Measurements from ENCODE around the gene DRG1. TPM values are rescaled to one million over a fixed set of nuclear protein-coding genes. Genes with fewer than 3 reads are reported as not detected.
"Not testable (repeated sequence)": the region's sequence is repeated elsewhere in the genome, so short reads cannot be mapped to it uniquely, and the experiment has no call there.

DRG1 gene
- total RNA-seq, 2 experiments from 2014 or later = 84.0 to 91.4 TPM

- Mint-ChIP-seq H3K27ac (no peak overlapping the region), H3K27me3 (ENCODE audit: low read depth) (peaks cover 3% of the 10 kb centered on the region), H3K4me1 (ENCODE audit: low read depth) (peaks cover 3% of the 10 kb centered on the region), H3K36me3 (ENCODE audit: low read depth) (no peaks in the 10 kb centered on the region), H3K4me3 (no peak overlapping the region), H3K9me3 (ENCODE audit: insufficient read depth) (no peaks in the 10 kb centered on the region)
- ATAC-seq (no peak), DNase-seq (no peak)
- ChIA-PET CTCF (no interaction called here), POLR2A (interaction anchor here (0.6 kb wide), 1 partner anchor 472 kb away, joined by 3 read pairs; no protein-coding TSS in a partner anchor)
Observed at GRCh38 chr22:31394326-31394725, 5.1 kb upstream of the DRG1 start.

- POLR2A ChIA-PET = interaction anchor here (1.1 to 3.9 kb wide), 2 partner anchors 51 to 53 kb away, joined by 3 to 24 read pairs; partner anchors contain the start of gene PATZ1
- H3K36me3 Mint-ChIP-seq (ENCODE audit: low read depth) = peaks cover 24% of the 10 kb centered on the region
- no peak overlapping the region for H3K4me3 Mint-ChIP-seq
Observed at GRCh38 chr22:31398231-31398630, 1.2 kb upstream of the DRG1 start.

GRCh38 chr22:31400023-31400397, 606 bp downstream of the DRG1 start:
- ChIA-PET CTCF (interaction anchor here (0.8 kb wide), 1 partner anchor 292 kb away, joined by 3 read pairs; the partner anchor contains the start of gene SELENOM), POLR2A (interaction anchor here (1.3 to 3.9 kb wide), 3 partner anchors 53 to 230 kb away, joined by 4 to 24 read pairs (median 5); partner anchors contain the start of gene PATZ1)
- Mint-ChIP-seq H3K36me3 (ENCODE audit: low read depth) (peaks cover 26% of the 10 kb centered on the region), H3K4me1 (ENCODE audit: low read depth) (peaks cover 24% of the 10 kb centered on the region), H3K4me3 (peak overlapping the region; percentile 94), H3K27me3 (ENCODE audit: low read depth) (no peaks in the 10 kb centered on the region), H3K9me3 (ENCODE audit: insufficient read depth) (no peaks in the 10 kb centered on the region), H3K27ac (peak overlapping the region; percentile 93)
- no peak for DNase-seq
- ATAC-seq = no peak

More at GRCh38 chr22:31398231-31398630, 1.2 kb upstream of the DRG1 start:
- ATAC-seq (no peak), DNase-seq (no peak)
- Mint-ChIP-seq H3K4me1 (ENCODE audit: low read depth) (peaks cover 24% of the 10 kb centered on the region), H3K27me3 (ENCODE audit: low read depth) (peaks cover 3% of the 10 kb centered on the region), H3K27ac (no peak overlapping the region), H3K9me3 (ENCODE audit: insufficient read depth) (no peaks in the 10 kb centered on the region)
- CTCF ChIA-PET = no interaction called here

GRCh38 chr22:31402350-31402749, 2.9 kb downstream of the DRG1 start:
- H3K4me3 Mint-ChIP-seq; POLR2A ChIA-PET; H3K27ac Mint-ChIP-seq; H3K9me3 Mint-ChIP-seq (ENCODE audit: insufficient read depth); ATAC-seq; DNase-seq; CTCF ChIA-PET; H3K27me3 Mint-ChIP-seq (ENCODE audit: low read depth): not testable (repeated sequence)
- H3K4me1 Mint-ChIP-seq (ENCODE audit: low read depth) = peaks cover 24% of the 10 kb centered on the region
- H3K36me3 Mint-ChIP-seq (ENCODE audit: low read depth) = peaks cover 44% of the 10 kb centered on the region

GRCh38 chr22:31425331-31426050, 26.1 kb downstream of the DRG1 start:
- no peaks in the 10 kb centered on the region for H3K4me1 Mint-ChIP-seq (ENCODE audit: low read depth)
- no peak for ATAC-seq
- ChIA-PET CTCF (no interaction called here), POLR2A (interaction anchor here (0.8 kb wide), 1 partner anchor 145 kb away, joined by 3 read pairs; no protein-coding TSS in a partner anchor)
- H3K36me3 Mint-ChIP-seq (ENCODE audit: low read depth) = peaks cover 63% of the 10 kb centered on the region
- H3K27ac Mint-ChIP-seq = no peak overlapping the region
- H3K27me3 Mint-ChIP-seq (ENCODE audit: low read depth) = no peaks in the 10 kb centered on the region
- no peaks in the 10 kb centered on the region for H3K9me3 Mint-ChIP-seq (ENCODE audit: insufficient read depth)
- no peak for DNase-seq
- H3K4me3 Mint-ChIP-seq = no peak overlapping the region

- POLR2A ChIA-PET = interaction anchor here (0.6 kb wide), 2 partner anchors 8 to 17 kb away, joined by 3 read pairs; no protein-coding TSS in a partner anchor
- no peak for ATAC-seq
- peaks cover under 1% of the 10 kb centered on the region for H3K4me1 Mint-ChIP-seq (ENCODE audit: low read depth)
- CTCF ChIA-PET = interaction anchor here (1.7 kb wide), 1 partner anchor 19 kb away, joined by 6 read pairs; no protein-coding TSS in a partner anchor
- H3K4me3 Mint-ChIP-seq = no peak overlapping the region
- H3K27ac Mint-ChIP-seq = no peak overlapping the region
- H3K9me3 Mint-ChIP-seq (ENCODE audit: insufficient read depth) = no peaks in the 10 kb centered on the region
- H3K36me3 Mint-ChIP-seq (ENCODE audit: low read depth) = peaks cover 71% of the 10 kb centered on the region
- DNase-seq = no peak
- no peaks in the 10 kb centered on the region for H3K27me3 Mint-ChIP-seq (ENCODE audit: low read depth)
Observed at GRCh38 chr22:31431950-31432349, 32.5 kb downstream of the DRG1 start.

GRCh38 chr22:31436132-31436531, 36.7 kb downstream of the DRG1 start:
- Mint-ChIP-seq H3K27me3 (ENCODE audit: low read depth) (no peaks in the 10 kb centered on the region), H3K9me3 (ENCODE audit: insufficient read depth) (no peaks in the 10 kb centered on the region), H3K4me3 (no peak overlapping the region), H3K27ac (no peak overlapping the region), H3K4me1 (ENCODE audit: low read depth) (peaks cover 3% of the 10 kb centered on the region), H3K36me3 (ENCODE audit: low read depth) (peaks cover 68% of the 10 kb centered on the region)
- POLR2A ChIA-PET = no interaction called here
- no peak for ATAC-seq
- DNase-seq = no peak
- CTCF ChIA-PET = interaction anchor here (0.7 to 1.3 kb wide), 2 partner anchors 9 to 16 kb away, joined by 3 read pairs; no protein-coding TSS in a partner anchor

- ATAC-seq = no peak
- H3K27me3 Mint-ChIP-seq (ENCODE audit: low read depth) = no peaks in the 10 kb centered on the region
- no peak for DNase-seq
- peaks cover 66% of the 10 kb centered on the region for H3K36me3 Mint-ChIP-seq (ENCODE audit: low read depth)
- no peak overlapping the region for H3K4me3 Mint-ChIP-seq
- POLR2A ChIA-PET = no interaction called here
- H3K9me3 Mint-ChIP-seq (ENCODE audit: insufficient read depth) = no peaks in the 10 kb centered on the region
- H3K27ac Mint-ChIP-seq = no peak overlapping the region
- H3K4me1 Mint-ChIP-seq (ENCODE audit: low read depth) = peaks cover 3% of the 10 kb centered on the region
- CTCF ChIA-PET = interaction anchor here (1.1 kb wide), 1 partner anchor 8 kb away, joined by 3 read pairs; no protein-coding TSS in a partner anchor
Observed at GRCh38 chr22:31439808-31440207, 40.4 kb downstream of the DRG1 start.

GRCh38 chr22:31440681-31441080, 41.3 kb downstream of the DRG1 start:
- Mint-ChIP-seq H3K27ac (no peak overlapping the region), H3K4me1 (ENCODE audit: low read depth) (peaks cover 3% of the 10 kb centered on the region), H3K27me3 (ENCODE audit: low read depth) (no peaks in the 10 kb centered on the region), H3K9me3 (ENCODE audit: insufficient read depth) (no peaks in the 10 kb centered on the region), H3K4me3 (no peak overlapping the region), H3K36me3 (ENCODE audit: low read depth) (peaks cover 68% of the 10 kb centered on the region)
- ChIA-PET CTCF (no interaction called here), POLR2A (no interaction called here)
- ATAC-seq (no peak), DNase-seq (no peak)

GRCh38 chr22:31441652-31442051, 42.2 kb downstream of the DRG1 start:
- Mint-ChIP-seq H3K36me3 (ENCODE audit: low read depth) (peaks cover 62% of the 10 kb centered on the region), H3K4me1 (ENCODE audit: low read depth) (peaks cover 3% of the 10 kb centered on the region), H3K27me3 (ENCODE audit: low read depth) (no peaks in the 10 kb centered on the region), H3K9me3 (ENCODE audit: insufficient read depth) (no peaks in the 10 kb centered on the region), H3K27ac (no peak overlapping the region), H3K4me3 (no peak overlapping the region)
- DNase-seq (no peak), ATAC-seq (no peak)
- ChIA-PET CTCF (no interaction called here), POLR2A (no interaction called here)

GRCh38 chr22:31442768-31443489, 43.5 kb downstream of the DRG1 start:
- ATAC-seq = no peak
- ChIA-PET CTCF (interaction anchor here (1.0 kb wide), 1 partner anchor 9 kb away, joined by 3 read pairs; no protein-coding TSS in a partner anchor), POLR2A (no interaction called here)
- Mint-ChIP-seq H3K4me1 (ENCODE audit: low read depth) (no peaks in the 10 kb centered on the region), H3K27ac (no peak overlapping the region), H3K27me3 (ENCODE audit: low read depth) (no peaks in the 10 kb centered on the region), H3K36me3 (ENCODE audit: low read depth) (peaks cover 52% of the 10 kb centered on the region), H3K9me3 (ENCODE audit: insufficient read depth) (no peaks in the 10 kb centered on the region), H3K4me3 (no peak overlapping the region)
- DNase-seq = no peak

GRCh38 chr22:31443516-31443915, 44.1 kb downstream of the DRG1 start:
- ATAC-seq = no peak

More at GRCh38 chr22:31443516-31443915, 44.1 kb downstream of the DRG1 start:
- DNase-seq = no peak
- Mint-ChIP-seq H3K9me3 (ENCODE audit: insufficient read depth) (no peaks in the 10 kb centered on the region), H3K4me3 (no peak overlapping the region), H3K36me3 (ENCODE audit: low read depth) (peaks cover 51% of the 10 kb centered on the region), H3K27me3 (ENCODE audit: low read depth) (no peaks in the 10 kb centered on the region), H3K4me1 (ENCODE audit: low read depth) (no peaks in the 10 kb centered on the region), H3K27ac (no peak overlapping the region)
- ChIA-PET POLR2A (interaction anchor here (0.7 kb wide), 1 partner anchor 96 kb away, joined by 3 read pairs; no protein-coding TSS in a partner anchor), CTCF (interaction anchor here (1.0 kb wide), 1 partner anchor 9 kb away, joined by 3 read pairs; no protein-coding TSS in a partner anchor)

Measured in activated CD8-positive, alpha-beta T cell treated with anti-CD3 and anti-CD28 coated beads, Interleukin-2, amount 10 ng/mL, durations not matched to agents 7 days and 5 days (primary cell).